Astrocyte (in vitro differentiated cells and primary cell): ENCODE results near the gene PARP14. TPM values are rescaled to one million over a fixed set of nuclear protein-coding genes. Genes with fewer than 3 reads are reported as not detected.
"Not testable (repeated sequence)": the region's sequence is repeated elsewhere in the genome, so short reads cannot be mapped to it uniquely, and the experiment has no call there.

Experiments
- DNase-seq: peaks from one replicate; pipeline ENCODE4 v3.0.0-alpha.2; 2010; ENCODE audit warnings: low read depth
- FAIRE-seq: peaks from 2 replicates; lab custom pipeline; 2011; peaks lifted over from hg19 to GRCh38; lab: Jason Lieb, UNC
- H2AFZ ChIP-seq: 2 replicates; pipeline ENCODE4 v1.6.0; 2012; ENCODE audit warnings: low read depth, low read length, inconsistent platforms
- H3K27ac ChIP-seq: 2 replicates; pipeline ENCODE4 v1.5.1; 2011; ENCODE audit warnings: low read depth, low read length, inconsistent platforms
- H3K27me3 ChIP-seq: 2 replicates; pipeline ENCODE4 v1.6.0; 2011; ENCODE audit warnings: low read length, inconsistent platforms; ENCODE audit not compliant: insufficient read depth
- H3K36me3 ChIP-seq: 2 replicates; pipeline ENCODE4 v1.5.1; 2011; ENCODE audit warnings: low read length, inconsistent platforms; ENCODE audit not compliant: insufficient read depth
- H3K4me1 ChIP-seq: 2 replicates; pipeline ENCODE4 v1.5.1; 2011; ENCODE audit warnings: low read length, inconsistent platforms; ENCODE audit not compliant: insufficient read depth
- H3K4me2 ChIP-seq: 2 replicates; pipeline ENCODE4 v1.6.0; 2012; ENCODE audit warnings: low read length, inconsistent platforms
- H3K4me3 ChIP-seq: 2 replicates; pipeline ENCODE4 v1.5.1; 2011; ENCODE audit warnings: low read depth, mild to moderate bottlenecking, low read length, inconsistent platforms; ENCODE audit not compliant: insufficient read depth
- H3K79me2 ChIP-seq: 2 replicates; pipeline ENCODE4 v1.6.0; 2012; ENCODE audit warnings: mild to moderate bottlenecking, low read length, inconsistent platforms; ENCODE audit not compliant: insufficient read depth
- H3K9ac ChIP-seq: 2 replicates; pipeline ENCODE4 v1.6.0; 2012; ENCODE audit warnings: mild to moderate bottlenecking, low read length, inconsistent platforms
- H3K9me3 ChIP-seq: 2 replicates; pipeline ENCODE4 v1.5.1; 2012; ENCODE audit warnings: low read depth, mild to moderate bottlenecking, low read length, inconsistent platforms; ENCODE audit not compliant: insufficient read depth
- H4K20me1 ChIP-seq: 2 replicates; pipeline ENCODE4 v1.6.0; 2012; ENCODE audit warnings: low read length, inconsistent platforms; ENCODE audit not compliant: insufficient read depth
- H3K27ac Mint-ChIP-seq: one replicate; pipeline ENCODE4 v1.8.0; 2021; ENCODE audit warnings: mild to moderate bottlenecking, mixed read lengths; ENCODE audit not compliant: unreplicated experiment
- H3K27me3 Mint-ChIP-seq: one replicate; pipeline ENCODE4 v1.8.0; 2021; ENCODE audit warnings: low read depth, mixed read lengths; ENCODE audit not compliant: unreplicated experiment
- H3K36me3 Mint-ChIP-seq: one replicate; pipeline ENCODE4 v1.8.0; 2021; ENCODE audit warnings: low read depth, mixed read lengths; ENCODE audit not compliant: unreplicated experiment
- H3K4me1 Mint-ChIP-seq: one replicate; pipeline ENCODE4 v1.8.0; 2021; ENCODE audit warnings: low read depth, mixed read lengths; ENCODE audit not compliant: unreplicated experiment
- H3K4me3 Mint-ChIP-seq: one replicate; pipeline ENCODE4 v1.8.0; 2021; ENCODE audit warnings: mild to moderate bottlenecking, moderate library complexity, mixed read lengths; ENCODE audit not compliant: unreplicated experiment
- H3K9me3 Mint-ChIP-seq: one replicate; pipeline ENCODE4 v1.8.0; 2021; ENCODE audit warnings: mild to moderate bottlenecking, mixed read lengths; ENCODE audit not compliant: unreplicated experiment
- EZH2 ChIP-seq: IDR thresholded peaks from 2 replicates; pipeline ENCODE4 v1.6.1; 2012; ENCODE audit warnings: mild to moderate bottlenecking, low read length, inconsistent platforms; ENCODE audit not compliant: insufficient read depth
- total RNA-seq: library from RNA; stranded (reverse); gene quantifications from 2 replicates; pipeline ENCODE4 v1.2.1, GENCODE V29; 2021
- TF ChIP-seq, protein P1 (sequence below): IDR thresholded peaks from 2 replicates; pipeline ENCODE4 v1.5.1; 2011; ENCODE audit warnings: low read depth, mild to moderate bottlenecking, inconsistent platforms, low read length, moderate library complexity; ENCODE audit not compliant: insufficient read depth

The PARP14 gene
- total RNA-seq, 1 donor from 2014 or later: 148 TPM

- Histone ChIP-seq H3K79me2 (no peaks in the 10 kb centered on the region), H4K20me1 (no peaks in the 10 kb centered on the region), H3K4me2 (no peak overlapping the region), H3K4me1 (no peaks in the 10 kb centered on the region), H3K9ac (no peak overlapping the region), H3K9me3 (no peaks in the 10 kb centered on the region), H3K27me3 (peaks cover 3% of the 10 kb centered on the region), H3K27ac (no peak overlapping the region), H3K36me3 (no peaks in the 10 kb centered on the region), H3K4me3 (no peak overlapping the region), H2AFZ (no peak overlapping the region)
- FAIRE-seq: no peak
- no peak overlapping the region for H3K4me3 Mint-ChIP-seq
- H3K36me3 Mint-ChIP-seq: no peaks in the 10 kb centered on the region
- peaks cover 12% of the 10 kb centered on the region for H3K27me3 Mint-ChIP-seq
- TF ChIP-seq, protein P1, sequence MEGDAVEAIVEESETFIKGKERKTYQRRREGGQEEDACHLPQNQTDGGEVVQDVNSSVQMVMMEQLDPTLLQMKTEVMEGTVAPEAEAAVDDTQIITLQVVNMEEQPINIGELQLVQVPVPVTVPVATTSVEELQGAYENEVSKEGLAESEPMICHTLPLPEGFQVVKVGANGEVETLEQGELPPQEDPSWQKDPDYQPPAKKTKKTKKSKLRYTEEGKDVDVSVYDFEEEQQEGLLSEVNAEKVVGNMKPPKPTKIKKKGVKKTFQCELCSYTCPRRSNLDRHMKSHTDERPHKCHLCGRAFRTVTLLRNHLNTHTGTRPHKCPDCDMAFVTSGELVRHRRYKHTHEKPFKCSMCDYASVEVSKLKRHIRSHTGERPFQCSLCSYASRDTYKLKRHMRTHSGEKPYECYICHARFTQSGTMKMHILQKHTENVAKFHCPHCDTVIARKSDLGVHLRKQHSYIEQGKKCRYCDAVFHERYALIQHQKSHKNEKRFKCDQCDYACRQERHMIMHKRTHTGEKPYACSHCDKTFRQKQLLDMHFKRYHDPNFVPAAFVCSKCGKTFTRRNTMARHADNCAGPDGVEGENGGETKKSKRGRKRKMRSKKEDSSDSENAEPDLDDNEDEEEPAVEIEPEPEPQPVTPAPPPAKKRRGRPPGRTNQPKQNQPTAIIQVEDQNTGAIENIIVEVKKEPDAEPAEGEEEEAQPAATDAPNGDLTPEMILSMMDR: no peak
- TF ChIP-seq EZH2: no peak
- no peak overlapping the region for H3K27ac Mint-ChIP-seq
- H3K9me3 Mint-ChIP-seq: peaks cover 3% of the 10 kb centered on the region
- H3K4me1 Mint-ChIP-seq: no peaks in the 10 kb centered on the region
- DNase-seq: no peak
These were observed 34.3 kb upstream of the PARP14 start for GRCh38 chr3:122646146-122646988.

DNA sequence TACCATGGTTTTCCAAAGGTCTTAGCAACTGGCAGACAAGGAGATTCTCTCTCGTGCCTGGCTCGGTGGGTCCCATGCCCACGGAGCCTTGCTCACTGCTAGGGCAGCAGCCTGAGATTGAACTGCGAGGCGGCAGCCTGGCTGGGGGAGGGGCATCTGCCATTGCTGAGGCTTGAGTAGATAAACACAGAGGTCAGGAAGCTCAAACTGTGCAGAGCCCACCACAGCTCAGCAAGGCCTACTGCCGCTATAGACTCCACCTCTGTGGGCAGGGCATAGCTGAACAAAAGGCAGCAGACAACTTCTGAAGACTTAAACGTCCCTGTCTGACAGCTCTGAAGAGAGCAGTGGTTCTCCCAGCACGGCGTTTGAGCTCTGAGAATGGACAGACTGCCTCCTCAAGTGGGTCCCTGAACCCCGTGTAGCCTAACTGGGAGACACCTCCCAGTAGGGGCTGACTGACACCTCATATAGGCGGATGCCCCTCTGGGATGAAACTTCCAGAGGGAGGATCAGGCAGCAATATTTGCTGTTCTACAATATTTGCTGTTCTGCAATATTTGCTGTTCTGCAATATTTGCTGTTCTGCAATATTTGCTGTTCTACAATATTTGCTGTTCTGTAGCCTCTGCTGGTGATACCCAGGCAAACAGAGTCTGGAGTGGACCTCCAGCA is 29.3 kb upstream of the PARP14 start:
- not testable (repeated sequence) for H3K36me3 ChIP-seq, H3K27me3 ChIP-seq, H2AFZ ChIP-seq, H3K79me2 ChIP-seq, H3K4me1 ChIP-seq, H3K27ac Mint-ChIP-seq, H3K4me3 Mint-ChIP-seq, DNase-seq, H3K4me3 ChIP-seq, H3K27ac ChIP-seq, FAIRE-seq, H3K4me2 ChIP-seq, H3K9me3 ChIP-seq, H3K4me1 Mint-ChIP-seq, H3K27me3 Mint-ChIP-seq, H3K9ac ChIP-seq, H4K20me1 ChIP-seq, H3K36me3 Mint-ChIP-seq, H3K9me3 Mint-ChIP-seq

GRCh38 chr3:122651962-122652361 is 28.7 kb upstream of the PARP14 start:
- not testable (repeated sequence) for H2AFZ ChIP-seq, FAIRE-seq, H3K4me1 ChIP-seq, H3K27ac ChIP-seq, H3K27me3 ChIP-seq, H3K4me3 ChIP-seq, H3K4me1 Mint-ChIP-seq, H3K36me3 Mint-ChIP-seq, H3K4me2 ChIP-seq, H3K9ac ChIP-seq, H4K20me1 ChIP-seq, DNase-seq, H3K9me3 ChIP-seq, H3K27ac Mint-ChIP-seq, H3K9me3 Mint-ChIP-seq, H3K36me3 ChIP-seq, H3K4me3 Mint-ChIP-seq, H3K27me3 Mint-ChIP-seq, H3K79me2 ChIP-seq

GRCh38 chr3:122658336-122658735 is 22.3 kb upstream of the PARP14 start:
- not testable (repeated sequence) for H3K4me3 Mint-ChIP-seq, DNase-seq, H3K4me3 ChIP-seq, H2AFZ ChIP-seq, H3K4me2 ChIP-seq, H3K79me2 ChIP-seq, H3K27ac ChIP-seq, H3K9me3 Mint-ChIP-seq, H3K27me3 ChIP-seq, H3K4me1 ChIP-seq, H3K27me3 Mint-ChIP-seq, H3K9me3 ChIP-seq, H4K20me1 ChIP-seq, H3K27ac Mint-ChIP-seq, H3K4me1 Mint-ChIP-seq, FAIRE-seq, H3K9ac ChIP-seq, H3K36me3 ChIP-seq, H3K36me3 Mint-ChIP-seq
